Mesothelial cell of epicardium (in vitro differentiated cells): ENCODE results near the gene TPSG1. TPM values are rescaled to one million over a fixed set of nuclear protein-coding genes. Genes with fewer than 3 reads are reported as not detected.

Experiments used
- DNase-seq, 2 experiments: peaks; one replicate each; pipeline ENCODE4 v3.0.0; 2021; ENCODE audit warnings: low spot score in 2 of 2; ENCODE audit not compliant: unreplicated experiment in 2 of 2
- H3K27ac Mint-ChIP-seq: 2 replicates; pipeline ENCODE4 v1.8.0; 2021; ENCODE audit warnings: mixed read lengths
- H3K27me3 Mint-ChIP-seq: 2 replicates; pipeline ENCODE4 v1.8.0; 2021; ENCODE audit warnings: low read depth, mixed read lengths
- H3K36me3 Mint-ChIP-seq: 2 replicates; pipeline ENCODE4 v1.8.0; 2021; ENCODE audit warnings: mixed read lengths
- H3K4me1 Mint-ChIP-seq: 2 replicates; pipeline ENCODE4 v1.8.0; 2021; ENCODE audit warnings: mixed read lengths
- H3K4me3 Mint-ChIP-seq: 2 replicates; pipeline ENCODE4 v1.8.0; 2021; ENCODE audit warnings: mild to moderate bottlenecking, moderate library complexity, mixed read lengths
- H3K9me3 Mint-ChIP-seq: 2 replicates; pipeline ENCODE4 v1.8.0; 2021; ENCODE audit warnings: mixed read lengths
- CTCF ChIP-seq: fragments of 200-600 bp; sonication (generic); IDR thresholded peaks from one replicate; pipeline ENCODE4 v1.5.0; 2021; ENCODE audit warnings: antibody characterized with exemption; ENCODE audit not compliant: unreplicated experiment
- total RNA-seq: library from RNA; stranded (reverse); gene quantifications from 3 replicates; pipeline ENCODE4 v1.2.1, GENCODE V29; 2021

TPSG1 gene
- total RNA-seq, 1 donor from 2014 or later: not detected

GRCh38 chr16:1220841-1221627 is 4.0 kb downstream of the TPSG1 start:
- no peaks in the 10 kb centered on the region for H3K4me1 Mint-ChIP-seq
- no peak overlapping the region for H3K27ac Mint-ChIP-seq
- DNase-seq: no peak
- H3K36me3 Mint-ChIP-seq: no peaks in the 10 kb centered on the region
- no peaks in the 10 kb centered on the region for H3K9me3 Mint-ChIP-seq
- no peak for TF ChIP-seq CTCF
- H3K4me3 Mint-ChIP-seq: no peak overlapping the region
- no peaks in the 10 kb centered on the region for H3K27me3 Mint-ChIP-seq

- no peak overlapping the region for H3K27ac Mint-ChIP-seq
- no peaks in the 10 kb centered on the region for H3K9me3 Mint-ChIP-seq
- H3K36me3 Mint-ChIP-seq: no peaks in the 10 kb centered on the region
- H3K27me3 Mint-ChIP-seq: no peaks in the 10 kb centered on the region
- no peak for TF ChIP-seq CTCF
- H3K4me3 Mint-ChIP-seq: no peak overlapping the region
- DNase-seq: no peak
- no peaks in the 10 kb centered on the region for H3K4me1 Mint-ChIP-seq
These were observed 4.9 kb downstream of the TPSG1 start for GRCh38 chr16:1220098-1220728.

DNA sequence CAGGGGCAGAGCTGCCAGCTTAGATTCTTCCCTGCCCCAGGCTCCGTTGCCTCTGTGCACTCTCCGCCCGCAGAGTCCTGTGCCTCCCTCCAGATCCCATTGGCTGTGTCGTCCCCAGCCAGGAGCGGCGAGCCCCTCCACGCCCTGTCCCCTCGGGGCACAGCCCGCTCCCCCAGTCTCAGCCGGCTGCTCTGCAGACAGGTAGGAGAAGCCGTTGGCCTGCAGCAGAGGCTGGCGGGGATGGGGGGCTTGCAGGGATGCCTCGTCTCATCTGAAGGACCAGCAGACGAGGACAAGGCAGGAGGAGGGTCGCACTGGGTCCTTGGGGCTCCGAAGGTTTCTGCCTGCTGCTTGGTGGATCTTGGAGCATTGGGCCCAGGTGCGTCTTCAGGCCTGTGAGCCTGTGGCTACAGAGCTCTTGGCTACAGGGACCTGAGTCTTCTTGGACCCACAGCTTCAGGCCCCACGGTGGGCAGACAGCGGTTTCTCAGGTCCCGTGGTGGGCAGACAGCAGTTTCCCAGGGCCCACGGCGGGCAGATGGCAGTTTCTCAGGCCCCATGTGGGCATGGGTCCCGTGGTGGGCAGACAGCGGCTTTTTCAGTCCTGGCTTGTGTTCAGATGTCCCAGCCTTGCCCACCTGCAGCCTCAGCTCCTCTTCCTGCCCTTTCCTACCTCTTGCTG is 6.0 kb downstream of the TPSG1 start:
- no peak overlapping the region for H3K27ac Mint-ChIP-seq
- no peak for DNase-seq
- H3K9me3 Mint-ChIP-seq: no peaks in the 10 kb centered on the region
- no peaks in the 10 kb centered on the region for H3K36me3 Mint-ChIP-seq
- no peak for TF ChIP-seq CTCF
- no peak overlapping the region for H3K4me3 Mint-ChIP-seq
- H3K4me1 Mint-ChIP-seq: no peaks in the 10 kb centered on the region
- H3K27me3 Mint-ChIP-seq: no peaks in the 10 kb centered on the region

- Mint-ChIP-seq H3K27ac (no peak overlapping the region), H3K9me3 (no peaks in the 10 kb centered on the region), H3K4me1 (no peaks in the 10 kb centered on the region), H3K36me3 (no peaks in the 10 kb centered on the region), H3K4me3 (no peak overlapping the region), H3K27me3 (no peaks in the 10 kb centered on the region)
- no peak for DNase-seq
- no peak for TF ChIP-seq CTCF
These were observed 6.8 kb downstream of the TPSG1 start for GRCh38 chr16:1218061-1218929.

DNA sequence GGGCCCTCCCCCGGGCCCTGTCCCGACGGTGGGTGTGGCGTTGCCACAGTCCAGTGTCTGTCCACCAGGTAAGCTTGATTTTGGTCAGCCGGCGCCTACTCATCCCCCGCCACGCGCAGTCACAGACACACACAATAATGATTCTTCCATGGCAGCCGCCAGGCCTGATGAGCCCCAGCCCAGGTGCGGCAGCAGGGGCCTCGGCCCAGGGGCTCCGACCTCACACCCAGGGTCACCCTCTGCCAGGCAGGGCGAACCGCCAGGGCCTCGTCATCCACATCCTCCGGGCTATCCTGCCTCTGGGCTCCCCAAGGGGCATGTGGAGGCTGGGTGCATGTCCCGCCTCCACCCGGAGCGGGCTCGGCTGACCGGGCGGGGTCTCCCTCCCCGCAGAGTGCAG is 7.5 kb downstream of the TPSG1 start:
- no peak overlapping the region for H3K27ac Mint-ChIP-seq
- no peak for TF ChIP-seq CTCF
- H3K4me1 Mint-ChIP-seq: no peaks in the 10 kb centered on the region
- DNase-seq: no peak
- H3K27me3 Mint-ChIP-seq: no peaks in the 10 kb centered on the region
- H3K4me3 Mint-ChIP-seq: no peak overlapping the region
- no peaks in the 10 kb centered on the region for H3K36me3 Mint-ChIP-seq
- no peaks in the 10 kb centered on the region for H3K9me3 Mint-ChIP-seq
